T47D (cell line): ENCODE measurements around the gene DUS4L.
A peak's percentile ranks its signal among the peaks of the same experiment; 100 is the strongest.

Experiments used
- DNase-seq, 2 experiments: peaks; one replicate each; pipeline versions ENCODE4 v3.0.0 to v3.0.0-alpha.2; 2011 to 2012; ENCODE audit warnings: low read depth in 1 of 2, low spot score in 1 of 2
- JUND ChIP-seq: IDR thresholded peaks from 2 replicates; pipeline ENCODE4 v1.6.1; 2012; ENCODE audit warnings: low read depth
- in situ Hi-C: cut with HindIII; loops from 2 replicates; pipeline ENCODE4 v1.10.0; 2016; ENCODE audit warnings: low sequenced_read_pairs, low pct_unique_long_range_greater_than_20kb

Gene DUS4L

DNA sequence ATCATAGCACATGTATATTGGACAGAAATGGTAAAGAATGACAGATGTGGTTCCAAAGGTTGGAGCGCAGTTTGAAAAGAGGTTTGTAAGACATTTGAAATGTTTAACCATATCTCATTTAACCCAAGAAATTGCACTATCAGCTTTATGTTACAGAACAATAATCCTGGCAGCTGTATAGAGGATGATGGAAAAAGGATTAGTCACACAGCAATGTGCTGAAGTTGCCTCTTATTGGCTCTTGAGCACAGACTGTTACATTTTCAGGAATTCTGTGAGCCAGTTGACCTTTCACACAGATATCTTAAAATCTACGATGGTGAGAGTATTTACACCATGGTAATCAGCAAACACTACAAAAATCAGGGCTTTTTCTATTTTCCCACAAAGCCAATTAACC, 3.9 kb upstream of the DUS4L start:
- no peak for DNase-seq
- in situ Hi-C loops, result no loop called here
- TF ChIP-seq JUND, result no peak

DNA sequence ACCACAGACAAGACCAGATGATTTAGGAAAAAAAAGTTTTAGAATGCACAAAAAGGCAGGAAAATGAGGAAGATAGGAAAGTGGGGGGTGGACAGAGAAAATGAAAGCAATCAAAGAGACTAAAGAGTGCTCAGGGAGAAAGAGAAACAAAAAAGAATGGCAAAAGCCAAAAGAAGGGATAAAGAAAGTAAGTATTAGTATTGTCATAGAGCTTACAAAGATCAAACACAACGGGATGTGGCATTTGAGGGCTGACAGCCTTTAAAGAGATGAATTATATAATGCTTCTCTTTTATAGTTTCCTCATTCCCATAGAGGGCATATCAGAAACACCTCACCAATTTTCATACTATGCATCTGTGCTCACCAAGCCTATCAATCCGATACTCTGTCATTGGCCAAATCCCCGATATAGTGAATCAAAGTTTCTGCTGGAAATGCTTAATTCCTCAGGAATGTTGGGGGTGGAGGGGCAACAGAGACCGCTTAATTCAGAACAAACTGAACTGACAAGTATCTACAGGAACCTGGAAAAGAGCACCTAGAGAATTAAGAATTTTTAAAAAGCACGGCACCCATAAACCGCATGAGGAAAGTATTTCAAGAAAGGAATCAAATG, 2.8 kb upstream of the DUS4L start:
- no peak for TF ChIP-seq JUND
- in situ Hi-C loops, result no loop called here
- DNase-seq, result no peak

DNA sequence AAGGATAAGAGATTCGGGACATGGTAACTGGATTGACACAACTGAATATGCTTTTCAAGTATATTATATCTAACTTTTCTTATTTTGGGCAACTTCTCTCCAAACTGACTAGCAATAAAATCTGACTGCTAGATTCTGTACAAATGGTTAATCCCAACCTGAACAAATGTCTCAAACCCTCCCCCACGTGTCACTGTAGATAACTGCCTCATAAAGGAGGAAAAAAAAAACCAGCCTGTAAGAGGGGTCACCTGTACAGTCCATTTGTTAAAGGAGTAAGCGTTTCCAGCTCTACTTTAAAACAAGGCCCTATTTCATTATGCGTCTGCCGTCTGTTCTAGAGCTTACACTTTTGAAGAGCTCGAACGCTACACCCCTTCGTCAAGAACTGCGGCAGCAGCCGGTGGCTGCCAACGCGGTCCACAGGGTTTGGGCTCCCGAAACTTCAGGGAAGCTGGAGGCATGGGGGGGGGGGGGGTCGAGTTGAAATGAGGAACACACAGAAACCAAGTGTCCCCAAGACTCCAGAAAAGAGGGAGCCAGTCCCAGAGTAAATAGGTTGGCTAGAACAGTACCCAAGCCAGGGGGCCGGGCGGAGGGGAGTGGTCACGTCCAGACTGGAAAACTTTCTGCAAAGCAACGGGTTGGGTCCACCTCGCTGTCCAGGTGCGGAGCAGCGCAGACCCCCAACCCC, 543 bp upstream of the DUS4L start:
- TF ChIP-seq JUND, result no peak
- DNase-seq, result peak in 1 of 2 experiments; percentile 19
- in situ Hi-C loops, result no loop called here

DNA sequence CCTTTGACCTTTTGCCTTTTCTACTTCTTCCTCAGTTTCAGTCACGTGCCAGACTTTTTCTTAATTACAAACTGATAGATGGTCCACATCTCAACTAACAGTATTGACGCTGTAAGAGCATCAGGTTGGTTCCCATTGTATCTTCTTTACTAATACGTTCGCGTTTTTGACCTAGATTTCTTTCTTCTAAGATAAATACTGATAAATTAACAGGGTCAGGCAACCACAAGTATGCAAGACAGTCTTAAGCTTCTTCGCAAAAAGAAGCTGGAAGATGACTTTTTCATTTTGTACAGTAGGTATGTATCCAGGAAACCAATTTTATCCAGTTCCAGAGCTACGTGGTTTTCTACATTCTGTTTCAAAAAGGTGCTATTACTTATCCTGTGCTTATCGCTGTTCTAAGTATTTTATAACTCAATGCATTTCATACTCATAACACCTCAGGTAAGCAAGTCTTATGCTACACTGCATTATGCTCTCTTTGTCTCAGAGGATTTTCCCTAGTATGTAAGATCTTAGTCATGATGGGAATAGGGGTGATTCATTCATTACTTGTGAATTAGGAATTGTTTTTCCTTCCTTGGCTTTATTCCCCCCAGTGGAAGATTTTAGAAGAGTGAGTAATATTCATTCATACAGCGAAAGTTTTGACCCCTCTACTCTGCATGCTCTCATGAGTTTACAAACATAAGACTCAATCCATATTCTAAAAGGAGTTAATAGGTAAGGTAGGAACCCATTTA, 955 bp downstream of the DUS4L start:
- TF ChIP-seq JUND, result no peak
- in situ Hi-C loops, result no loop called here
- DNase-seq, result no peak

DNA sequence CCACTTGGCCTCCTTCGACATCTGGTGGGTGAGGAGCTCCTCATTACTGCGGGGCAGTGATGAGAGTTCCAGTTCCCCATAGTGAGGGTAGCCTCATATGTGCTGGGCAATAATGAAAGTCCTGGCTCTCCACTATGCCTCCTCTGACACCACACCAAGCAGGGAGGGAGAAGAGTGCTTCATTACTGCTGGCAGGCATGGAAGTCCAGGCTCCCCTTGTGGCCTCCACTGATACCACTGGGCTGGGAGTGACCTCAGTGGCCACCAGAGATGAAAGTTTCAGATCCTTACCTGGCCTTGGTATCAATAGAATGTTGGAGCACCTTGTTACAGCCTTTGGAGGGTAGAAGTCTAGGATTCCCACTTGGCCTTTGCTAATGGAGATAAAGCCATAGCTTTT, 6.5 kb downstream of the DUS4L start:
- in situ Hi-C loops, result no loop called here
- no peak for TF ChIP-seq JUND
- DNase-seq, result no peak

DNA sequence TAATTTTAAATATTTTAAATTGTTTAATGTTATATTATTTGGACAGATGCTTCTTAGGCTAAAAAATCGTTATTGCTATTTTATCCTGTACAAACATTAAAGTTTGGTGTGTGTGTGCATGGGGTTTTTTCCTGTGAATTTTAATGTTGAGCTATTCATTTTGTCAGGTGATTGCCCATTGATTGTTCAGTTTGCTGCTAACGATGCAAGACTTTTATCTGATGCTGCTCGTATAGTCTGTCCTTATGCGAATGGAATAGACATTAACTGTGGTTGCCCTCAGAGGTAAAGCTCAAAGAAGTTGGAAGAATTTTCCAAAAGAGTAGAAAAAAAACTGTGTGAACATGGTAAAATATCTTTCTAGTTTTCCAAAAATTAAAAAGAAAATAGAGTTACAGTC, 9.8 kb downstream of the DUS4L start:
- in situ Hi-C loops, result no loop called here
- no peak for TF ChIP-seq JUND
- DNase-seq, result no peak

DNA sequence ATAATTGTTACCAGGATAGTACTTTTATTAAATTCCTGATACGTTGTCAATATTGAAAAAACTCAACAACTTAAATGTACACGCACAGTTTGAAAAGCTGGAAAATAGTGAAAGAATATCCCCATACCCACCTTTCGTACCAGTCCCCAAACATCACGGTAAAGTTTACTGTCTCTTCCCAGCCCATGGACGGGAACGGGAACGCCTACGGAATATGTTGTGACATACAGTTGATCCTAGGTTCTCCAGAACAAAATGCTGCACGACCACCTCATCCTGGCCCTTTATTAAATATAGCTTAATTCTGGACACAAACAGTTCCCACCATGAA, 15.7 kb downstream of the DUS4L start:
- in situ Hi-C loops, result no loop called here
- DNase-seq, result no peak
- no peak for TF ChIP-seq JUND

DNA sequence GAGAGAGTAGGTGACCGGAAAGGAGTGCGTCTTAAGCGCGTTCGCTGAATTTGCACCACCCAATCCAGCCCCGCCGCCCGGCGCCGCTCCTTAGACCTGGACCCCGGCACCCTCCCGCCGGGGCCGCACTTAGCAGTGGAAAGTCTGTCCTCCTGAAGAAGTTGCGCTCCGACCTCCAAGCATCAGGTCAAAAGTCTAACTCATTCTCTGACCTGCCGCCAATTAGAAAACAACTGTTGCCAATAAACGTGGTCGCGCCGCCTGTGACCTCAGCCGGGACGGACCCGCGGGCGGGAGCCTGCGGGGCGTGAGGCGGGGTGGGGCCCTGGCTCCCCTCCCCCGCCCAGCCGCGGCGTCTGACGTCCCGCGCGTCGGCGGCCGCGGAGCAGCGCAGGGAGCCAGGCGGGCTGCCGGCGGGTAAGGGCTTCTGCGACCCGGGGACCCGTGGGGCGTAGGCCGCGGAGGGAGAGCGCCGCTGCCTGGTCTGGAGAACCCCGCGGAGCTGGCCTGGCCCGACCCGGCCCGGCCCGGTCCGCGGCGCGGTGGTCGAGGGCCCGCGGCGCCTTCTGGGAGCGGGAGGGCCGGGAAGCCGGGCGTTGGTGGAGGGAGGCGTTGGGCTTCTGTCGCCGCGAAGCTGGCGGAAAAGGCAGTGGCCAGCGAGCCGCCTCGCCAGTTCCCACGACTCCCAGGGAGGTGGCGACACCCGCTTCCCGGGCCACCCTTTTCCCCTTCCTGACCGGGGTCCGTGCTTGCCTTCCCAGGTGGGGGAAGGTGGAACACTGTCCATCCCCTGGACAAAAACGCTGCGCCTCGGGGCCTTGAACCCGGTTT, 16.3 kb downstream of the DUS4L start, which contains the start of gene BCAP29:
Gene BCAP29, plus strand, starts transcription at position 362 of the 831 bp plus-strand sequence. CDS start 527 bp downstream, outside the sequence.
- DNase-seq, result peak; percentile 51 to 75
- in situ Hi-C loops, result no loop called here
- no peak for TF ChIP-seq JUND

DNA sequence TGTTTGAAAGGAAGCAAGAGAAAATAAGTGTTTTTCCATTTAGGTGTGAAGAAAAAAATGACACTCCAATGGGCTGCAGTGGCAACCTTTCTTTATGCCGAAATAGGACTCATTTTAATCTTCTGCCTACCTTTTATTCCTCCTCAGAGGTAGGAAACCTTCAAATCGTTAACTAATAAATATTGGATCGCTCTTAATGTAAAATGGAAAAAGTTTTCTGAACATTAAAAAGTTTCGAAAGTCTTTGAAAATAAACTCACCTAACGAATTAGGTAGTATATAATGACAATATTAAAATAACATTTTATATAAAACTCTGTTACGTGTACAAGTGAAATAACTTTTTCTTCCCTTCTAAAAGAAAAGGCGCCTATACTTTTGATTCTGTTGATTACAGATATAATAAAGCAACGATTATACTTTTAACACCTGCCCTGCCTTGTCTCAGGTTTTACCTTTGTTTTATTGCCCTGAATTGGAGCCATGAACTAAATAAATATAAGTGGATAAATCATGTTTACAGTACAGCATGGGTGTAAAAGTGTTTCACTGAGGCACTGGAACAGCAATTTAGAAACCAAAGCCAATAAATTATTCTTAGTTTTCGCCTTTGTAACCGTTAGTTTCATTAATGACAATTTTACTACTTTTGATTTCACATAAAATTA, 17.1 kb downstream of the DUS4L start:
- no peak for TF ChIP-seq JUND
- no peak for DNase-seq
- in situ Hi-C loops, result no loop called here

DNA sequence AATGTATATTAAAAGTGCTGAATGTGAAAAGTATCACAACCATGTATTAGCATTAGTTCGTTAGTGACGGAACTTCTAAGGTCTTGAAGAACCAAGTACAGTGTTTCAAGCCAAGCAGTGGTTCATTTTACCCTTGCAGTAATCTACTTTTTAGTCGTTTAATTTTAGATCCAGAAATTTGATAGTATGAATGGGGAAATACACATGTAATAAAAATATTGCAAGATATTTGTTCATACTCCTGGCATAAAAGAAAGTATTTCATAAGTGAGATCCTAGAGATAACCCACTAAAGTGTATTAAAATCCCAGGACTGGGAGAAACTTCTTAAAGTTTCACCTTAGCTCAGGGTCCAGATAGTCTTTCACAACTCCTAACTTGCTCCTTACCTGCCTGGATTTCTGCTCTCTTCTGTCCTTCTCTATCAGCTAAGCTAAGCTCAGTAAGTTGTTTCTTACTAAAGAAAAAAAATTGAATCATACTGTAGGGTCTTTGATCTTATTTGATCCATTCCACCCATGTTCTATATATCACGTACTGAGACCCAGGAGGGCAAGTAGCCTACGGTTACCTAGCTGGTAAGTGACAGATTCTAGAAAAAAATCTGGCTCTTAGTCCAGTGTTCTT, 17.7 kb downstream of the DUS4L start:
- no peak for DNase-seq
- no peak for TF ChIP-seq JUND
- in situ Hi-C loops, result no loop called here

DNA sequence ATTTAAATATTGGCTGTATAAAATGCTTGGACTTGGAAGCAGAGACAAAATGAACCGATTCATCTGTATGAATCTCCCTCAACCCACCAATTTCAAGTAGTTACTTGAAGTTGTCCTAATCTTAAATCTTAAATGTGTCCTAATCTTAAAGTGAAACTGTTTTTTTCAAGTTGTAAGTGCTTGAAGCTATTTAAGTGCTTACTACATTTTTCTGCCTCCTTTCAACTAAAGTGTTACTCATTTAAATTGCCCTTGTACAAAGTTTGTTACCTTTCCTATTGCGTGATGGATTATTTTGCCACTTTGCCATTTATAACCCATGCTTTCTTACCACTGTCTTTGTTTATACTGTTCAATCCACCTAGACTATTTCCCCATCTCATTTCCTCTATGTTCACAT, 19.1 kb downstream of the DUS4L start:
- no peak for TF ChIP-seq JUND
- no peak for DNase-seq
- in situ Hi-C loops, result no loop called here

DNA sequence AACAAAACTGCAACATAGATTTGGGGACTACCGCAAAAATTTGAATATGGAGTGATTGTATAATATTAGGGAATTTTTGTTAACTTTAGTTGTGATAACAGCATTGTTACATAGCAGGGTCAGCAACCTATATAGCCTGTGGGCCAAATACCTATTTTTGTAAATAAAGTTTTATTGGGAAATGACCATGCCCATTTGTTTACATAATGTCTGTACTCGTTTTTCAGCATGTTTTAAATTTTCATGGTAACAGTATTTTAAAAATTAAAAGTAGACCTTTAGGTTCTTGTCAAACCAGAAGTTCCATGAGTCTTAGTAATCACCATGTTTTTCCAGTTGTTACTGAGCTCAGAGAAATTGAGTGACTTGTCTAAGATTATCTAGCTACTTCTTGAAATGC, 20.9 kb downstream of the DUS4L start:
- DNase-seq, result no peak
- no peak for TF ChIP-seq JUND
- in situ Hi-C loops, result no loop called here
